HG02623 (cell line): Measurements from ENCODE around the gene HMCN2.
"Not testable (repeated sequence)": the region's sequence is repeated elsewhere in the genome, so short reads cannot be mapped to it uniquely, and the experiment has no call there.

Experiments used
- ATAC-seq: cut with Tn5 transposase; IDR thresholded peaks from one replicate; pipeline ENCODE4 v1.9.1; 2021; ENCODE audit warnings: moderate library complexity; ENCODE audit not compliant: unreplicated experiment

Gene HMCN2

GRCh38 chr9:130329061-130329460, 63.5 kb downstream of the HMCN2 start:
- ATAC-seq = no peak

DNA sequence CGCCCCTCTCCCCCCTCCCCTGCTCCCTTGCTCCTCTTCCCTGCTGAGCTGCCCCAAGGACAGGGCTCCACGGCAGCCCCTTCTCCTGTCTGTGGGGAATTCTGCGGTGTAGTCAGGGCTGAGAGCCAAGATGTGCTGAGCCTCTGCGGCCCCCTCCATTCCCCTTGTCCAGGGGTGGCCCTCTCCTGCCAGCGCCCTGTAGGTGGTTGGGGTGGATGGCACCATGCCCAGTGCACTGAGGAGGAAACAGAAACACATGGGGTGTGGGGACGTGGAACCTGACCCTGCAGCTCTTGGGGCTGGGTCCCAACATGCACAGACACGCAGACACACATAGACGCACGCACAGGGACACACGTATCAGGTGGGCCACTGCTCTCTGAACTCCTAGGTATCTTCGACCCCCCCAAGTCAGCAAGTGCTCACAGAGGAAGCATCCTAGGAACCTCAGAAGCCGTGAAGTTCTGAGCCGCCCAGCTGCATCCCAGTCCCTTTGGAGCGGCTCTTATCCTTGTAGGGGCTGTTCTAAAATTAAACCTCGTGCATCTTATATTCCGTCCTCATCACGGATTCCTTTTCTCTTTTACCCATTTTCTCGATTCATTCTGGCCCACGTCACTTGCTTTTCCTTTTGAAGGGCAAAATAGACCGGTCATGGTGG, 64.8 kb downstream of the HMCN2 start:
- no peak for ATAC-seq

- ATAC-seq = no peak
These were observed 65.5 kb downstream of the HMCN2 start for GRCh38 chr9:130331061-130331460.

DNA sequence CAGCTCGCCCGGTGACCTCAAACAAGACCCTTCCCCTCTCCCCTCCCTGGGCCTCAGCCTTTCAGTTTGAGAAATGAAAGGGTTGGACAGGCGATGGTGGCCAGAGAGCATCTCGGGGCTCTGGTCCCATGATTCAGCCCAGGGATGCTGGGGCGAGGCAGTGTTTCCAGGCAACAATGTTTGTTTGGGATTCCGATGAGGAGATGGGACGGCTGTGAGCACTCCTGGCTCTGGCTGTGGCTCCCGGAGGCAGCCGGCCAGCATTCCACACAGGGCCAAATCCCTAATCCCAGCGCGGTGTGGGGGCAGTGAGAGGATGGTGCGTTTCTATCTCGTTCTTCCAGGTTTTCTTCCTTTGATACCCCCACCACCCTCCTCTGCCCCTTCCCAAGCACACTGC, 66.0 kb downstream of the HMCN2 start:
- ATAC-seq = no peak

- no peak for ATAC-seq
These were observed 66.9 kb downstream of the HMCN2 start for GRCh38 chr9:130332384-130332926.

- ATAC-seq = no peak
These were observed 67.6 kb downstream of the HMCN2 start for GRCh38 chr9:130333041-130333711.

GRCh38 chr9:130333712-130334062, 68.1 kb downstream of the HMCN2 start:
- ATAC-seq = no peak

DNA sequence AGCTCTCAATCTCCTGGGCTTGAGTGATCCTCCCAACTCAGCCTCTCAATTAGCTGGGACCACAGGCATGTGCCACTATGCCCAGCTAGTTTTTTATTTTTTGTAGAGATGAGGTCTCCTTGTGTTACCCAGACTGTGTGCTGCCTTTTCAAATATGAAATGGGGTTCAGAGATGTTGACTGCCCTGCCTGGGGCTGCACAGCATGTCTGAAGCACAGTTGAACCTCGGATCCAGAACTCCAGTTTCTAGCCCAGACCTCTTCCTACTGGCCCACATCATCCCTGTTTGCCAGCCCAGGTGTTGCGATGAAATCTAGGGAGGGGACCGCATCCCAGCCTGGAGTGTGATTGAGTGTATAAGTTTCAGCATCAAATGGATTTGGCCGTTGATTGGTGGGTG, 69.4 kb downstream of the HMCN2 start:
- no peak for ATAC-seq

DNA sequence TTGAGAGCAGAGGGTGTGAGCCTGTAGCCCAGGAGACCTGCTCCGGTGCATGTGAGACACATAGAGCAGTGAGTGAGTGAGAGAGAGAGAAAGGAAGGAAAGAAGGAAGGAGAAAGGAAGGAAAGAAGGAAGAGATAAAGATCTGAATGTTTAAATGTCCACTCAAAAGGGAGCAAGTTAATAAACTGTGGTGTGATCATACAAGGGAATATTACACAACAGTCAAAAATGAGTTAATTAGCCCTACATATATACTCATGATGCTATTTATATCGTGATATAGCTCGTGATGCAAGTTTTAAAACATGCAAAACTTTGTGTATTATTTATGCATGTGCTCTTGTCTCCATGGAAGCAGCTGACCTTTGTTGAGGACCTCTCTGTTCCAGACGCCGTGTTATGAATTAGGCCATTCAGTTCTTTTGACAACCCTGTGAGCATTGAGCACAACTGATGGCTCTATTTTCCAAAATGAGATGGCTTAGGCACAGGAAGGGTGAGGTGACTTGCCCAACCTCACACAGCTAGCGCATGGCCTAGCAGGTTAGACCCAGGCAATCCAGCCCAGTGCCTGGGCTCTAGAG, 70.6 kb downstream of the HMCN2 start:
- no peak for ATAC-seq

- ATAC-seq = no peak
These were observed 71.3 kb downstream of the HMCN2 start for GRCh38 chr9:130336885-130337284.

GRCh38 chr9:130337318-130337717, 71.8 kb downstream of the HMCN2 start:
- no peak for ATAC-seq

DNA sequence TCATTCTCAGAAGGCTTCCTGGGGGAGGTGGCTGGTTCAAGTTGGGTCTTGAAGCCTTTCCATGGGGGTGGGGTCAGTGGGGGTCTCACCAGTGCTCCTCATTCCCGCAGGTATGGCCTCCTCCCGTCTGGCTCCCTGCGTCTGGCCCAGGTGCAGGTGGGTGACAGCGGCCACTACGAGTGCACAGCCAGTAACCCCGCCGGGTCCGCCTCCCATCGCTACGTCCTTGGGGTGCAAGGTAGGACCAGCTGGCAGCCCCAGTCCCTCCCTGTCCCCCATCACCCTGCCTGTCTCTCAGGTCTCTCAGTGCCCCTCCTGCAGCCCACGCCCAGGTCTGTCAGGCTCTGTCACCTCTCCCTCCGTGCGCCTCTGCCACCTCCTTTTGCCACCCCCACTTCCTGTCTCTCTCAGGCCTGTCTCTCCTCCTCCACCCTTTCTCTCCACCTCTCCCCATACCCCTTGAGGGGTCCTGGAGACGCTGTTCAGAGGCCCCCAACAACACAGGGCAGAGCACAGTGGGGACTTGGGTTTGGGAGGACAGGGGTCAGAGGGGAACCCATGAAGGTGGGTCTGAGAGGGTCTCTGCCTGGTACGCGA, 72.3 kb downstream of the HMCN2 start:
- no peak for ATAC-seq

DNA sequence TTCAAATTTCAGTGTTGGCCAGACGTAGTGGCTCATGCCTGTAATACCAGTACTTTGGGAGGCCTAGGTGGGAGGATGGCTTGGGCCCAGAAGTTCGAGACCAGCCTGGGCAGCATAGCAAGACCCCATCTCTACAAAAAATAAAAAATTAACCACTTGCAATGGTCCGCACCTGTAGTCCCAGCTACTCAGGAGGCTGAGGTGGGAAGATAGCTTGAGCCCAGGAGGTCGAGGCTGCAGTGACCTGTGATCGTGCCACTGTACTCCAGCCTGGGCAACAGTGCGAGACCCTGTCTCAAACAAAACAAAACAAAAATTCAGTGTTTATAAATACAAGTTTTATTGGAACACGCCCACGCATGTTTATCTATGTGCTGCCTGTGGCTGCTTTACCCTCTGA, 73.3 kb downstream of the HMCN2 start:
- ATAC-seq = not testable (repeated sequence)

DNA sequence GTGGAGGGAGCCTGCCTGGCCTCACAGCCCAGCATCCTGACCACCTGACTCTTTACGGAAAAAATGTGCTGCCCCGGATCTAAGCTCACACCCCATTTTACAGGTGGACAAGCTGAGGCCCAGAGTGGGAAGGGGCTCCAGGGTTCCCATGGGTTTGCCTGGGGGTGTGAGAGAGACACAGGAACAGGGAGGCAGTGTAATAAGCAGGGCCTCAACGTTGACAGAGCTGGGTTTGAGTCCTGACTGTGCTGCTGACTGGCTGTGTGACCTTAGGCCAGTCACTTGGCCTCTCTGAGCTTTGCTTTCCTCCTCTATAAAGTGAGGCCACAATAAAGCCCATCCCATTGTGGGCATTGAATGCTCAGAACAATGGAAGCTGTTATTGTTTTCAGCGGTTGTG, 73.7 kb downstream of the HMCN2 start:
- no peak for ATAC-seq

DNA sequence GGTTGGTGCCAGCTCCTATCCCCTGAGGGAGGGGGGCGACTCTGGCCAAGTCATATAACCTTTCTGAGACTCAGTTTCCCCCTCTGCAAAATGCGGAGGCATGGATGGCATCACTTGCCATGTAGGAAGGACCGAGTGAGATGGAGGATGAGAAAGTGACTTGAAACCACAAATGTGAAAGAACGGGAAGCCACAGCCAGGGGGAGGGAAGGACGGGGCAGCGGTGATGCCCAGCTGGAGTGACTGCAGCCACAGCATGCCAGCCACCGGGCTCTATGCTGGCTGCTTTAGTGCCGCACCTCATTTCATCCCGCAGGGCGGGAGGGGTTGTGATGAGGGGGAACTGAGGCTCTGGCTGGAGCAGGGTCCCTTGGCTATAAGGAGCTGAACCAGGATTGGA, 74.5 kb downstream of the HMCN2 start:
- ATAC-seq = no peak

- ATAC-seq = not testable (repeated sequence)
These were observed 75.0 kb downstream of the HMCN2 start for GRCh38 chr9:130340557-130340956.

- no peak for ATAC-seq
These were observed 75.6 kb downstream of the HMCN2 start for GRCh38 chr9:130341128-130341527.

- ATAC-seq = no peak
These were observed 76.5 kb downstream of the HMCN2 start for GRCh38 chr9:130341839-130342713.

GRCh38 chr9:130342714-130343085, 77.1 kb downstream of the HMCN2 start:
- no peak for ATAC-seq

DNA sequence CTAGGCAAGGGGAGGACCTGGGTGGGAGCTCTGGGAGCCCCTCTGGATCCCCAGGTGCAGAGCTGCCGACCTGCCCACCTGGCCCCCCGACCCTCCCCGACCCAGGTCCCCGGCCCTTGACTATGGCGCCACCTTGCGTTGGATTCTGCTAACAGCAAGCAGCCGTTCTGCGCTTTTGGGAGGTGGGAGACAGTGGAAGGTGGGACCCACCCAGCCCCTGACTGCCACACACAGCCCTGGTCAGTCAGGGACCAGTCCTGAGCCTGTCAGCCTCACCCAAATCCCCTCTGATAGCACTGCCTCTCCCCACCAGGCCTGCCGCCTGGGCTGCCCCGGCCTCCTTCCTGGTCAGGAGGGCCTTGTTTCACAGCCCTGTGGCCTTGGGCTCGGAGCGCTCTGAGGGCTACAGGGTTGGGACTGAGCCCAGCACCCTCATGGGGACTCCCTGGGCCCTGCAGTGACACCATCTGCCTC, 77.9 kb downstream of the HMCN2 start:
- ATAC-seq = no peak

DNA sequence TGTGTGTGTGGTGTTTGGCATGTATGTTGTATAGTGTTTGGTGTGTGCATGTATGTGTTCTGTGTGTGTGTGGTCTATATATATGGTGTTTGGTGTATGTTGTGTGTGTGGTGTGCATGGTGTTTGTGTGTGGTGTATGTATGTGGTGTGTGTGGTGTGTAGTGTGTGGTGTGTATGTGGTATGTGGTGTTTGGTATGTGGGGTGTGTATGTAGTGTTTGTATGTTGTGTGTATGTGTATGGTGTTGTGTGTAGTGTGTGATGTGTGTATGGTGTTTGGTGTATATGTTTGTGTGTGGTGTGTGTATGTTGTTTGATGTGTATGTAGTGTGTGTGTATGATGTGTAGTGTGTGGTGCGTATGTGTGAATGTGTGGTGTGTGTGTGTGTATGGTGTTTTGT, 78.8 kb downstream of the HMCN2 start:
- ATAC-seq = no peak
